Panc1 (cell line): Measurements from ENCODE around the gene PXYLP1. TPM values are rescaled to one million over a fixed set of nuclear protein-coding genes. Genes with fewer than 3 reads are reported as not detected.

Experiments used
- ATAC-seq: fragments of 200-7000 bp; cut with Tn5 transposase; 2 replicates; pipeline ENCODE4 v1.9.1; 2020; ENCODE audit warnings: mild to moderate bottlenecking, moderate library complexity
- BruUV-seq: library from RNA; stranded (reverse); fragments of 400-500 nt; replicated peaks from 2 replicates; lab custom pipeline; 2021; lab: Mats Ljungman, UMichigan
- CTCF ChIA-PET: fragments of 300-600 bp; sonication (Branson Sonifier 250); formaldehyde crosslinking; loops from one replicate; lab custom pipeline; 2022; ENCODE audit warnings: antibody characterized with exemption; lab: Charles Lee
- POLR2A ChIA-PET: fragments of 300-600 bp; sonication (Branson Sonifier 250); formaldehyde crosslinking; loops from one replicate; lab custom pipeline; 2022; ENCODE audit warnings: antibody characterized with exemption; lab: Charles Lee
- DNase-seq: peaks from one replicate; pipeline ENCODE4 v3.0.0-alpha.2; 2010; ENCODE audit warnings: low read depth, low spot score
- H3K27ac ChIP-seq: 2 replicates; pipeline ENCODE4 v1.5.1; 2011; ENCODE audit warnings: mild to moderate bottlenecking, low read length, inconsistent platforms
- H3K27me3 ChIP-seq: fragments of 200-500 bp; sonication (Bioruptor generic); 2 replicates; pipeline ENCODE4 v1.6.0; 2014; ENCODE audit warnings: low read length, inconsistent platforms; ENCODE audit not compliant: control insufficient read depth, insufficient read depth
- H3K36me3 ChIP-seq: fragments of 200-500 bp; sonication (Bioruptor generic); 2 replicates; pipeline ENCODE4 v1.5.1; 2014; ENCODE audit warnings: inconsistent platforms, mild to moderate bottlenecking, low read length, moderate library complexity; ENCODE audit not compliant: control insufficient read depth, insufficient read depth
- H3K4me1 ChIP-seq: 2 replicates; pipeline ENCODE4 v1.5.1; 2011; ENCODE audit warnings: inconsistent platforms, mild to moderate bottlenecking, low read length, moderate library complexity; ENCODE audit not compliant: control insufficient read depth, insufficient read depth
- H3K4me3 ChIP-seq, 2 experiments: 2 replicates each; pipeline ENCODE4 v1.5.1; 2011 to 2012; ENCODE audit warnings: low read depth in 2 of 2, low read length in 2 of 2, mild to moderate bottlenecking in 2 of 2, inconsistent platforms in 1 of 2, moderate library complexity in 1 of 2
- H3K9me3 ChIP-seq: fragments of 200-500 bp; sonication (Bioruptor generic); 2 replicates; pipeline ENCODE4 v1.5.1; 2014; ENCODE audit warnings: low read depth, mild to moderate bottlenecking, inconsistent platforms, low read length, moderate library complexity; ENCODE audit not compliant: control insufficient read depth, insufficient read depth
- POLR2AphosphoS5 ChIP-seq: IDR thresholded peaks from 2 replicates; pipeline ENCODE4 v1.6.1; 2012; ENCODE audit warnings: mild to moderate bottlenecking, low read depth, low read length, moderate library complexity
- REST ChIP-seq, 2 experiments: IDR thresholded peaks; 2 replicates each; pipeline ENCODE4 v1.6.1; 2011 to 2012; ENCODE audit warnings: low read depth in 2 of 2, control low read depth in 1 of 2, low read length in 1 of 2, mild to moderate bottlenecking in 1 of 2, moderate library complexity in 1 of 2; ENCODE audit not compliant: insufficient read depth in 1 of 2
- SIN3A ChIP-seq: IDR thresholded peaks from 2 replicates; pipeline ENCODE4 v1.6.1; 2012; ENCODE audit warnings: low read depth, mild to moderate bottlenecking, low read length, moderate library complexity, borderline replicate concordance; ENCODE audit not compliant: insufficient read depth
- TCF7L2 ChIP-seq: IDR thresholded peaks from 2 replicates; pipeline ENCODE4 v1.6.1; 2011; ENCODE audit warnings: mild to moderate bottlenecking, low read depth, low read length, inconsistent platforms
- in situ Hi-C: cut with HindIII; loops from 2 replicates; pipeline ENCODE4 v1.10.0; 2016; ENCODE audit warnings: low sequenced_read_pairs, low pct_unique_long_range_greater_than_20kb
- intact Hi-C: fragments of 100-400 bp; cut with micrococcal nuclease; formaldehyde crosslinking; loops from one replicate; pipeline ENCODE4 v1.10.0; 2022; ENCODE audit not compliant: unreplicated experiment
- total RNA-seq: library from RNA; stranded (reverse); gene quantifications from one replicate; pipeline ENCODE4 v1.2.1, GENCODE V29; 2021; ENCODE audit not compliant: unreplicated experiment
- TF ChIP-seq, protein P1 (sequence below): fragments of 450-650 bp; IDR thresholded peaks from 2 replicates; pipeline ENCODE4 v1.5.1; 2017; ENCODE audit warnings: mild to moderate bottlenecking

Gene PXYLP1
- total RNA-seq, 1 experiment from 2014 or later: 1.4 TPM

- no TSS peak for BruUV-seq
- DNase-seq: peak; percentile 82
- no peak overlapping the region for H3K27ac ChIP-seq
- intact Hi-C loops (loop anchor here (1.0 to 2.0 kb wide), 4 partner anchors 88 to 294 kb away; no protein-coding TSS in a partner anchor), in situ Hi-C loops (no loop called here)
- H3K36me3 ChIP-seq: no peaks in the 10 kb centered on the region
- H3K27me3 ChIP-seq: peaks cover 23% of the 10 kb centered on the region
- no peak for TF ChIP-seq TCF7L2
- TF ChIP-seq, protein P1, sequence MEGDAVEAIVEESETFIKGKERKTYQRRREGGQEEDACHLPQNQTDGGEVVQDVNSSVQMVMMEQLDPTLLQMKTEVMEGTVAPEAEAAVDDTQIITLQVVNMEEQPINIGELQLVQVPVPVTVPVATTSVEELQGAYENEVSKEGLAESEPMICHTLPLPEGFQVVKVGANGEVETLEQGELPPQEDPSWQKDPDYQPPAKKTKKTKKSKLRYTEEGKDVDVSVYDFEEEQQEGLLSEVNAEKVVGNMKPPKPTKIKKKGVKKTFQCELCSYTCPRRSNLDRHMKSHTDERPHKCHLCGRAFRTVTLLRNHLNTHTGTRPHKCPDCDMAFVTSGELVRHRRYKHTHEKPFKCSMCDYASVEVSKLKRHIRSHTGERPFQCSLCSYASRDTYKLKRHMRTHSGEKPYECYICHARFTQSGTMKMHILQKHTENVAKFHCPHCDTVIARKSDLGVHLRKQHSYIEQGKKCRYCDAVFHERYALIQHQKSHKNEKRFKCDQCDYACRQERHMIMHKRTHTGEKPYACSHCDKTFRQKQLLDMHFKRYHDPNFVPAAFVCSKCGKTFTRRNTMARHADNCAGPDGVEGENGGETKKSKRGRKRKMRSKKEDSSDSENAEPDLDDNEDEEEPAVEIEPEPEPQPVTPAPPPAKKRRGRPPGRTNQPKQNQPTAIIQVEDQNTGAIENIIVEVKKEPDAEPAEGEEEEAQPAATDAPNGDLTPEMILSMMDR: peak; percentile 100
- no peak overlapping the region for H3K4me3 ChIP-seq
- ATAC-seq: peak; percentile 100
- CTCF ChIA-PET: interaction anchor here (0.6 to 1.4 kb wide), 5 partner anchors 62 to 294 kb away, joined by 3 to 6 read pairs (median 5); no protein-coding TSS in a partner anchor
- H3K9me3 ChIP-seq: no peaks in the 10 kb centered on the region
- H3K4me1 ChIP-seq: no peaks in the 10 kb centered on the region
- POLR2A ChIA-PET: no interaction called here
Measured at GRCh38 chr3:141192345-141192744, 39.3 kb upstream of the PXYLP1 start.

- Histone ChIP-seq H3K36me3 (no peaks in the 10 kb centered on the region), H3K27me3 (peaks cover 25% of the 10 kb centered on the region), H3K4me3 (no peak overlapping the region), H3K27ac (no peak overlapping the region), H3K4me1 (no peaks in the 10 kb centered on the region), H3K9me3 (no peaks in the 10 kb centered on the region)
- no peak for ATAC-seq
- no TSS peak for BruUV-seq
- in situ Hi-C loops (no loop called here), intact Hi-C loops (loop anchor here (2.0 kb wide), 1 partner anchor 88 kb away; no protein-coding TSS in a partner anchor)
- ChIA-PET CTCF (interaction anchor here (0.6 kb wide), 1 partner anchor 260 kb away, joined by 4 read pairs; no protein-coding TSS in a partner anchor), POLR2A (no interaction called here)
- TF ChIP-seq TCF7L2 (no peak), POLR2AphosphoS5 (no peak), SIN3A (no peak), REST (IDR thresholded peaks at IDR 0.05; ENCODE audit: insufficient read depth in 1 of 2, low read depth in 2 of 2, low read length in 1 of 2) (no peak)
- TF ChIP-seq, protein P1: no peak
- DNase-seq: no peak
Measured at GRCh38 chr3:141193066-141193830, 38.4 kb upstream of the PXYLP1 start.
